ENCODE data around the gene REPS1.

- TF ChIP-seq, protein P1, sequence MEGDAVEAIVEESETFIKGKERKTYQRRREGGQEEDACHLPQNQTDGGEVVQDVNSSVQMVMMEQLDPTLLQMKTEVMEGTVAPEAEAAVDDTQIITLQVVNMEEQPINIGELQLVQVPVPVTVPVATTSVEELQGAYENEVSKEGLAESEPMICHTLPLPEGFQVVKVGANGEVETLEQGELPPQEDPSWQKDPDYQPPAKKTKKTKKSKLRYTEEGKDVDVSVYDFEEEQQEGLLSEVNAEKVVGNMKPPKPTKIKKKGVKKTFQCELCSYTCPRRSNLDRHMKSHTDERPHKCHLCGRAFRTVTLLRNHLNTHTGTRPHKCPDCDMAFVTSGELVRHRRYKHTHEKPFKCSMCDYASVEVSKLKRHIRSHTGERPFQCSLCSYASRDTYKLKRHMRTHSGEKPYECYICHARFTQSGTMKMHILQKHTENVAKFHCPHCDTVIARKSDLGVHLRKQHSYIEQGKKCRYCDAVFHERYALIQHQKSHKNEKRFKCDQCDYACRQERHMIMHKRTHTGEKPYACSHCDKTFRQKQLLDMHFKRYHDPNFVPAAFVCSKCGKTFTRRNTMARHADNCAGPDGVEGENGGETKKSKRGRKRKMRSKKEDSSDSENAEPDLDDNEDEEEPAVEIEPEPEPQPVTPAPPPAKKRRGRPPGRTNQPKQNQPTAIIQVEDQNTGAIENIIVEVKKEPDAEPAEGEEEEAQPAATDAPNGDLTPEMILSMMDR (IDR thresholded peaks at IDR 0.05) = no peak
- no peak for TF ChIP-seq POLR2A (IDR thresholded peaks at IDR 0.05)
These were observed 91.8 kb downstream of the REPS1 start for GRCh38 chr6:138896104-138896756.
